ENCODE results near the gene MRPL10.

Gene MRPL10

DNA sequence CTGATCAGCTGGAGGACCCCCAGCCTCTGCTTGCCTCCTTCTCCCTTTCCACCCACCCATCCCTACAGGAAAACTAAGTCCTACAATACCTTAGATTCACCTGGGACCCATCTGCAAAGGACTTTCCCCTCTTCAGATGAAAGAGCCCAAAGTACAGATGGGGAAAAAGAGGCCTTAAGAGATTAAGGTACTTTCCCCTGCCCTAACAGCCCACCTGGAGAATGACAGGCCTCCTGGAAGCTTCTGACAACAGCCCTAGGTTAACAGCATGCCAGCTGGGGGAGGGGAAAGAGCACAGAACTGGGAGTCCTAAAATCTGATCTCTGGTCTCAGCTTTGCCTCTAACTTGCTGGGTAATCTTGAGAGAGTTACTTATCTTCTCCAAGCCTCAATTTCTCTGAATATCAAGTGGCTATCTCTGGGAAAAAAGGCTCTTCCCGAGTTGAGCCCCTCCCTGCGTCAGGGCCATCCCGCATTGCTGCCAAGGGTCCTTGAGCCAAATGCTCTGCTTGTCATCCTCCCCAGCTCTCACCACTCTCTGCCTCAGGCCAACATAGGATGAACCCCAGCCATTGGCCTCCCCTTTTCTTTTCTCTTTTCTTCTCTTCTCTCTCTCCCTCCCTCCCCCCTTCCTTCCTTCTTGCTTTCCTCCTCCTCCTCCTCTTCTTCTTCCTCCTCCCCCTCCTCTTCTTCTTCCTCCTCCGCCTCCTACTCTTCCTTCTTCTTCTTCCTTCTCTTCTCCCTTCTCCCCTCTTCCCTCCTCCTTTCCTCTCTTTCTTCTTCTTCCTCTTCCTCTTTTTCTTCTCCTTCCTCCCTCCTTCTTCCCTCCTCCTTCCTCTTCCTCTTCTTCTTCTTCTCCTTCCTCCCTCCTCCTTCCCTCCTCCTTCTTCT, 42.1 kb upstream of the MRPL10 start:
- Histone ChIP-seq H3K79me1 (replicated peaks; ENCODE audit: low read length, poor library complexity, severe bottlenecking) (no peaks in the 10 kb centered on the region), H3K27me3 (ENCODE audit: control insufficient read depth in 1 of 2, insufficient read depth in 1 of 2, low read length in 2 of 2) (peaks cover 63 to 87% of the 10 kb centered on the region in 2 experiments), H2BK12ac (ENCODE audit: low read length in 2 of 2) (no peak overlapping the region), H4K91ac (ENCODE audit: low read length) (no peak overlapping the region), H3K4me2 (ENCODE audit: low read length, poor library complexity, severe bottlenecking) (no peak overlapping the region), H3K14ac (ENCODE audit: low read length in 2 of 2) (no peak overlapping the region), H3K27ac (ENCODE audit: low read length, poor library complexity, severe bottlenecking) (no peak overlapping the region), H3K9me3 (ENCODE audit: control insufficient read depth, low read length) (no peaks in the 10 kb centered on the region), H4K8ac (ENCODE audit: low read length) (no peak overlapping the region), H2AK5ac (ENCODE audit: low read length, severe bottlenecking) (no peak overlapping the region), H3K4me1 (ENCODE audit: control insufficient read depth, insufficient read depth, low read depth, low read length) (peaks cover 20% of the 10 kb centered on the region), H2AFZ (ENCODE audit: low read depth, low read length) (no peak overlapping the region), H2BK15ac (ENCODE audit: low read depth, poor library complexity, severe bottlenecking) (no peak overlapping the region), H3K4me3 (ENCODE audit: insufficient read depth in 1 of 2, low read depth in 1 of 2, low read length in 2 of 2) (no peak overlapping the region), H3K36me3 (ENCODE audit: control insufficient read depth in 1 of 2, insufficient read depth in 2 of 2, low read depth in 1 of 2, low read length in 2 of 2) (no peaks in the 10 kb centered on the region), H2BK120ac (ENCODE audit: low read depth, low read length) (no peak overlapping the region), H3K18ac (ENCODE audit: low read depth in 1 of 2, low read length in 2 of 2) (no peak overlapping the region), H2BK5ac (ENCODE audit: low read depth, low read length, poor library complexity, severe bottlenecking) (no peak overlapping the region), H3K23ac (ENCODE audit: low read length in 2 of 2) (no peak overlapping the region), H3K4ac (ENCODE audit: low read depth in 1 of 2, low read length in 2 of 2) (no peak overlapping the region), H3K9ac (ENCODE audit: low read length) (no peak overlapping the region)
- no peak for DNase-seq
- WGBS, result 60% methylated on average over 4 of the region's 4 CpGs

- WGBS, result 16% methylated on average over 15 of the region's 15 CpGs
- no peak for DNase-seq
- no peak overlapping the region for H3K27ac ChIP-seq (ENCODE audit: low read length, poor library complexity, severe bottlenecking)
Observed at GRCh38 chr17:47872651-47873161, 41.4 kb upstream of the MRPL10 start.

GRCh38 chr17:47872019-47872650, 40.8 kb upstream of the MRPL10 start:
- Histone ChIP-seq H2AK5ac (ENCODE audit: low read length, severe bottlenecking) (no peak overlapping the region), H3K18ac (ENCODE audit: low read depth in 1 of 2, low read length in 2 of 2) (peak overlapping the region; percentile 28 to 46), H2BK120ac (ENCODE audit: low read depth, low read length) (no peak overlapping the region), H3K14ac (ENCODE audit: low read length in 2 of 2) (no peak overlapping the region), H2BK15ac (ENCODE audit: low read depth, poor library complexity, severe bottlenecking) (peak overlapping the region; percentile 94), H2AFZ (ENCODE audit: low read depth, low read length) (peak overlapping the region; percentile 47), H3K4me1 (ENCODE audit: control insufficient read depth, insufficient read depth, low read depth, low read length) (peaks cover 20% of the 10 kb centered on the region), H3K79me1 (replicated peaks; ENCODE audit: low read length, poor library complexity, severe bottlenecking) (no peaks in the 10 kb centered on the region), H3K9ac (ENCODE audit: low read length) (peak overlapping the region; percentile 52), H2BK12ac (ENCODE audit: low read length in 2 of 2) (peak overlapping the region in 1 of 2 experiments; percentile 47), H4K91ac (ENCODE audit: low read length) (no peak overlapping the region), H3K27me3 (ENCODE audit: control insufficient read depth in 1 of 2, insufficient read depth in 1 of 2, low read length in 2 of 2) (peaks cover 69 to 77% of the 10 kb centered on the region in 2 experiments), H3K27ac (ENCODE audit: low read length, poor library complexity, severe bottlenecking) (no peak overlapping the region), H3K4me2 (ENCODE audit: low read length, poor library complexity, severe bottlenecking) (peak overlapping the region; percentile 58), H3K4me3 (ENCODE audit: insufficient read depth in 1 of 2, low read depth in 1 of 2, low read length in 2 of 2) (peak overlapping the region in 1 of 2 experiments; percentile 49), H3K9me3 (ENCODE audit: control insufficient read depth, low read length) (no peaks in the 10 kb centered on the region), H3K4ac (ENCODE audit: low read depth in 1 of 2, low read length in 2 of 2) (no peak overlapping the region), H4K8ac (ENCODE audit: low read length) (peak overlapping the region; percentile 77), H3K23ac (ENCODE audit: low read length in 2 of 2) (peak overlapping the region in 1 of 2 experiments; percentile 63), H2BK5ac (ENCODE audit: low read depth, low read length, poor library complexity, severe bottlenecking) (no peak overlapping the region), H3K36me3 (ENCODE audit: control insufficient read depth in 1 of 2, insufficient read depth in 2 of 2, low read depth in 1 of 2, low read length in 2 of 2) (no peaks in the 10 kb centered on the region)
- WGBS, result 18% methylated on average over 24 of the region's 29 CpGs
- DNase-seq, result no peak

More at GRCh38 chr17:47872651-47873161, 41.4 kb upstream of the MRPL10 start:
- Histone ChIP-seq H3K4ac (ENCODE audit: low read depth in 1 of 2, low read length in 2 of 2) (no peak overlapping the region), H3K23ac (ENCODE audit: low read length in 2 of 2) (peak overlapping the region in 1 of 2 experiments; percentile 63), H3K4me2 (ENCODE audit: low read length, poor library complexity, severe bottlenecking) (peak overlapping the region; percentile 58), H2BK12ac (ENCODE audit: low read length in 2 of 2) (peak overlapping the region in 1 of 2 experiments; percentile 47), H3K27me3 (ENCODE audit: control insufficient read depth in 1 of 2, insufficient read depth in 1 of 2, low read length in 2 of 2) (peaks cover 69 to 83% of the 10 kb centered on the region in 2 experiments), H3K4me1 (ENCODE audit: control insufficient read depth, insufficient read depth, low read depth, low read length) (peaks cover 20% of the 10 kb centered on the region), H3K14ac (ENCODE audit: low read length in 2 of 2) (no peak overlapping the region), H2BK15ac (ENCODE audit: low read depth, poor library complexity, severe bottlenecking) (peak overlapping the region; percentile 94), H3K9me3 (ENCODE audit: control insufficient read depth, low read length) (no peaks in the 10 kb centered on the region), H2BK120ac (ENCODE audit: low read depth, low read length) (peak overlapping the region; percentile 58), H2BK5ac (ENCODE audit: low read depth, low read length, poor library complexity, severe bottlenecking) (no peak overlapping the region), H4K91ac (ENCODE audit: low read length) (no peak overlapping the region), H3K9ac (ENCODE audit: low read length) (no peak overlapping the region), H3K4me3 (ENCODE audit: insufficient read depth in 1 of 2, low read depth in 1 of 2, low read length in 2 of 2) (no peak overlapping the region), H3K36me3 (ENCODE audit: control insufficient read depth in 1 of 2, insufficient read depth in 2 of 2, low read depth in 1 of 2, low read length in 2 of 2) (no peaks in the 10 kb centered on the region), H3K79me1 (replicated peaks; ENCODE audit: low read length, poor library complexity, severe bottlenecking) (no peaks in the 10 kb centered on the region), H2AK5ac (ENCODE audit: low read length, severe bottlenecking) (no peak overlapping the region), H2AFZ (ENCODE audit: low read depth, low read length) (peak overlapping the region; percentile 47), H3K18ac (ENCODE audit: low read depth in 1 of 2, low read length in 2 of 2) (peak overlapping the region; percentile 28 to 47), H4K8ac (ENCODE audit: low read length) (peak overlapping the region; percentile 77)

- Histone ChIP-seq H3K4me1 (ENCODE audit: control insufficient read depth, insufficient read depth, low read depth, low read length) (peaks cover 20% of the 10 kb centered on the region), H3K9ac (ENCODE audit: low read length) (no peak overlapping the region), H3K4me2 (ENCODE audit: low read length, poor library complexity, severe bottlenecking) (no peak overlapping the region), H3K79me1 (replicated peaks; ENCODE audit: low read length, poor library complexity, severe bottlenecking) (no peaks in the 10 kb centered on the region), H2BK12ac (ENCODE audit: low read length in 2 of 2) (no peak overlapping the region), H3K36me3 (ENCODE audit: control insufficient read depth in 1 of 2, insufficient read depth in 2 of 2, low read depth in 1 of 2, low read length in 2 of 2) (no peaks in the 10 kb centered on the region), H2BK120ac (ENCODE audit: low read depth, low read length) (no peak overlapping the region), H3K4ac (ENCODE audit: low read depth in 1 of 2, low read length in 2 of 2) (no peak overlapping the region), H2BK5ac (ENCODE audit: low read depth, low read length, poor library complexity, severe bottlenecking) (no peak overlapping the region), H3K18ac (ENCODE audit: low read depth in 1 of 2, low read length in 2 of 2) (no peak overlapping the region), H2BK15ac (ENCODE audit: low read depth, poor library complexity, severe bottlenecking) (no peak overlapping the region), H3K9me3 (ENCODE audit: control insufficient read depth, low read length) (no peaks in the 10 kb centered on the region), H2AK5ac (ENCODE audit: low read length, severe bottlenecking) (no peak overlapping the region), H3K27me3 (ENCODE audit: control insufficient read depth in 1 of 2, insufficient read depth in 1 of 2, low read length in 2 of 2) (peaks cover 69 to 75% of the 10 kb centered on the region in 2 experiments), H2AFZ (ENCODE audit: low read depth, low read length) (no peak overlapping the region), H3K27ac (ENCODE audit: low read length, poor library complexity, severe bottlenecking) (no peak overlapping the region), H3K23ac (ENCODE audit: low read length in 2 of 2) (no peak overlapping the region), H4K91ac (ENCODE audit: low read length) (no peak overlapping the region), H3K4me3 (ENCODE audit: insufficient read depth in 1 of 2, low read depth in 1 of 2, low read length in 2 of 2) (no peak overlapping the region), H3K14ac (ENCODE audit: low read length in 2 of 2) (no peak overlapping the region), H4K8ac (ENCODE audit: low read length) (no peak overlapping the region)
- DNase-seq, result no peak
Observed at GRCh38 chr17:47871048-47871447, 39.7 kb upstream of the MRPL10 start.

Data from mesenchymal stem cell (in vitro differentiated cells and primary cell).